Muscle layer of duodenum (tissue), 2 donors: ENCODE results near the gene RBCK1.

Source experiments
- H3K27ac ChIP-seq: one replicate; pipeline ENCODE4 v1.7.0; 2013; ENCODE audit warnings: mild to moderate bottlenecking, low read length
- H3K27me3 ChIP-seq: one replicate; pipeline ENCODE4 v1.7.0; 2013; ENCODE audit warnings: low read depth, mild to moderate bottlenecking, control low read depth, low read length
- H3K36me3 ChIP-seq, 2 donors: one replicate each; pipeline ENCODE4 v1.7.0; 2013; ENCODE audit warnings: low read length in 2 of 2, control low read depth in 1 of 2, mild to moderate bottlenecking in 1 of 2; ENCODE audit not compliant: insufficient read depth in 2 of 2, control insufficient read depth in 1 of 2
- H3K4me1 ChIP-seq, 2 donors: one replicate each; pipeline ENCODE4 v1.7.0; 2013; ENCODE audit warnings: low read length in 2 of 2, mild to moderate bottlenecking in 2 of 2, control low read depth in 1 of 2, moderate library complexity in 1 of 2; ENCODE audit not compliant: insufficient read depth in 2 of 2, control insufficient read depth in 1 of 2
- H3K4me3 ChIP-seq, 2 donors: one replicate each; pipeline ENCODE4 v1.7.0; 2013; ENCODE audit warnings: low read length in 2 of 2, low read depth in 1 of 2, mild to moderate bottlenecking in 1 of 2
- H3K9me3 ChIP-seq, 2 donors: one replicate each; pipeline ENCODE4 v1.7.0; 2013; ENCODE audit warnings: low read length in 2 of 2, control low read depth in 1 of 2, mild to moderate bottlenecking in 1 of 2; ENCODE audit not compliant: control insufficient read depth in 1 of 2
- donor health status: healthy.

RBCK1 gene

DNA sequence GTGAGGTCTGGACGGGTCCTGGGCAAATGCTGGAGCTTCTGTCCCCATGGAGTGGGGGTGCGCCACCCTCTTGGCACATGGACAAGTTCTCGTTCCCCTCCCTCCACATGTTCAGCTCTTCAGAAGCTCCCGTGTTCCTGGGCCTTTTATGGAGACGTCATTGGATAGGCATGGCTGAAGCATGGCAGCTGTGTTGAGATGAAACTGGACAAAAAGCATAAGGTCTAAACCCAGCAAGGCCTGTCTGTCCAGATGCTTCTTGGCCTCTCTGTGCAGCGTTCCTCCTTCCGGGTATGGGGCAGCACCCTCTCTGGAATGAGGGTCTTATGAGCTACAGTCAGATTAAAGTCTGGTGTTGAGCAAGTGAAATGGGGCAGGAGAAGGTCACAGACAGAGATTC, 27.5 kb downstream of the RBCK1 start:
- H3K36me3 ChIP-seq, result peaks cover 53 to 83% of the 10 kb centered on the region in 2 donors
- H3K4me3 ChIP-seq, result no peak overlapping the region
- no peak overlapping the region for H3K27ac ChIP-seq
- H3K9me3 ChIP-seq, result no peaks in the 10 kb centered on the region
- no peaks in the 10 kb centered on the region for H3K4me1 ChIP-seq
- H3K27me3 ChIP-seq, result no peaks in the 10 kb centered on the region

DNA sequence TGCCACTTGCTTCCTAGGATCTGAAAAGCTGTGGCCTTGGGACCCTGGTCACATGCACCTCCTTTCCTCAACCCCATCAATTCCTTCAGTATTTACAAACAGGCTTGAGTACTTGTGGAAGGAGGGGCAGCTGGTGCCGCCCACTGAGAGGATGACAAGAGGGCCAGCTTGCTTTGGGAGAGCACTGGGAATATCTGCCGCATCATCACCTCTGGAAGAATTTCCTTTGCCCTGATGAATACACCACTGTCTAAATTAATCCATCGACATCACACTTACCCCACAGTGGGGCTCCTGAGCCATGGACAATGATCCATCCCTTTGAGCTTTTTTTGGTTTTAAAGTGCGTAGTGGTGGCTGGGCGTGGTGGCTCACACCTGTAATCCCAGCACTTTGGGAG, 28.4 kb downstream of the RBCK1 start:
- Histone ChIP-seq H3K36me3 (peaks cover 54 to 84% of the 10 kb centered on the region in 2 donors), H3K27me3 (no peaks in the 10 kb centered on the region), H3K4me1 (no peaks in the 10 kb centered on the region), H3K9me3 (no peaks in the 10 kb centered on the region), H3K27ac (no peak overlapping the region), H3K4me3 (no peak overlapping the region)

DNA sequence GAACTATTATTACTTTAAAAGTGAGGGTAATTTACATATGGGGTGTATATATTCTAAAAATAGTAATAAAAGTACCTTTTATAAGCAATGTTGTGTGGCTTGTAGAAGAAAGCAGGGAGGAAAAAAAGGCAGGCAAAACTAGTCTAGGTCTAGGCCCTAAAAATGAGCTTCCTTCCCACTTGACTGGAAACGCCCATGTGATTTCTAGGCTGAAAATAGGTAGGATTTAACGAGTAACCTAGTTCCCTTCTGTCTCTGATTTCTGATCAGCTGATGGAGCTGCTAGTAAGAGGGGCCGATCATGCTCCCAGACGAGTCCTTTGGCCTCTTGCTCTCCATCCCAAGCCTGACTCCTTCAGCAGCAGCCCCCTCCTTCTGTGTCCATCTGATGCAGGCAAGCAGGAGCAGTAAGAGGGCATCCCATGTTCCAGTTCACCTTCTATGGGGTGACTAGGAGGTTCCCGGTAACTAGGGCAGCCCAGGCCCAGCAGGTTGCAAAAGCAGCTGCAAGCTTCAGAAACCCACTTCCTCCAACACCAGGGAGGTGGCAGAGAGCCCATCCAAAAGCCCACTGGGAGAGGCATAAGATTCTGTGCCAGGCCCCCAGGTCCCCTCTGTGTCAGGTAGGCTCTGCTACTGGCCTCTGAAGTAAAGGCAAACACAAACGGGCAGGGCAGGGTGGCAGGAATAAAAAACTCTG, 29.8 kb downstream of the RBCK1 start:
- Histone ChIP-seq H3K4me3 (no peak overlapping the region), H3K36me3 (peaks cover 60 to 82% of the 10 kb centered on the region in 2 donors), H3K27me3 (no peaks in the 10 kb centered on the region), H3K4me1 (no peaks in the 10 kb centered on the region), H3K9me3 (no peaks in the 10 kb centered on the region), H3K27ac (no peak overlapping the region)

DNA sequence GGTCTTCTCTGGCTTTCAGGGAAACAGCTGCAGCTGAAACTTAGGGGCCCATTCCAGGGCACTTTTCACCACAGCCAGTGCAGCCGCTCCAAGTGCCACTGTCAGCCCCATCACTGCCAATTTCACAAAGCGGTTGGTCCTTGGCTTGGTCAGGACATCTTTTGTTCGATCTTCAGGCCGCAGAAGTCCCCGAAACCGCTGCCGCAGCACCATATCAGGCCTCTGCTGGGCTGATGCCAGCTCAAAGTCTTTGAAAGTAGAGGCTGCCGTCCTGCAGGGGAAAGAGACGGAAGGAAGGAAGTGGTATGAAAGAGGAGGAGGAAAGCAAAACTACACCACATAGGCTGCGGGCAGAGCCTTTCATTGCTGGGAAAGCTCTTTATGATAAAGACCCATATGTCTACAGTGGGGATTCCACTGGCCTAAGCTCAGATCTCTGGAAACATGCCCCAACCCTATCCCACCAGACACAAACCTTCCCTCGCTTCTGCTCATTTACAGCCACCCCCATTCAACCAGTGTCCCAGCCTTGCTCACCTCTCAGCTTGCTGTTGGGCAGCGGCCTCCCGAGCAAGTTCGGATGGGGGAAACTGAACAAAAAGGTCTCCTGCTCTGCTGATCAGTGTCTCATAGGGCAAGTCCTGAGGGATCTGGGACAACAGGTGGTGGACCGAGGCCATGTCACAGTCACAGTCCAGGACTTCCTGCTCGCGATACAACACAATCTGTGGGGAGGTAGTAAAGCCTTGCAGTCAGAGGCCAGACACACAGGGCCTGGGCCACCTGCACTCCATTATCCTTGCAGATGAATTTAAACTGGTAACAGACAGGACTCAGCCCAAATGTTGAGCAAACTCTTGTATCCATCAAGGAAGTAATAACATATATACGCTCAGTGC, 30.7 kb downstream of the RBCK1 start:
- Histone ChIP-seq H3K9me3 (no peaks in the 10 kb centered on the region), H3K36me3 (peaks cover 66 to 86% of the 10 kb centered on the region in 2 donors), H3K4me3 (no peak overlapping the region), H3K27ac (no peak overlapping the region), H3K27me3 (no peaks in the 10 kb centered on the region), H3K4me1 (no peaks in the 10 kb centered on the region)

DNA sequence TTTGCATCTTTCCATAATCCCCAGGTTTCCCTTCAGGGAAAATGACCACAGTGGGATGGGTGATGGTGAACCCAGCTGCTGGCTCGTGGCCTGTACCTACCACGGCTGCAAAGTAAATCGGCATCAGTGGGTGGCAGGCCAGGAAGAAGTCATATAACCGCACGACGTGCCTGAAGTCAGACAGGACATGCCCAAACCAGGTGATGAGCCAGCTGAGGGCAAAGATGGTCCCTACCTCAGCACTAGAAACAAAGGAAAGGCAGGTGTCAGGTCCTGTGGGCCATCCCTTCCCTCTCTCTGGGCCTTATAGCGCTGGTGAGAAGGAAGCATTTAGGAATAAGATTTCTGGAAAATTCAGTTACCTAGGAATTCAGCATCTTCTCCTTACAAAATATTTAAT, 32.0 kb downstream of the RBCK1 start:
- Histone ChIP-seq H3K27ac (no peak overlapping the region), H3K27me3 (no peaks in the 10 kb centered on the region), H3K9me3 (no peaks in the 10 kb centered on the region), H3K4me1 (no peaks in the 10 kb centered on the region), H3K4me3 (no peak overlapping the region), H3K36me3 (peaks cover 70 to 92% of the 10 kb centered on the region in 2 donors)

DNA sequence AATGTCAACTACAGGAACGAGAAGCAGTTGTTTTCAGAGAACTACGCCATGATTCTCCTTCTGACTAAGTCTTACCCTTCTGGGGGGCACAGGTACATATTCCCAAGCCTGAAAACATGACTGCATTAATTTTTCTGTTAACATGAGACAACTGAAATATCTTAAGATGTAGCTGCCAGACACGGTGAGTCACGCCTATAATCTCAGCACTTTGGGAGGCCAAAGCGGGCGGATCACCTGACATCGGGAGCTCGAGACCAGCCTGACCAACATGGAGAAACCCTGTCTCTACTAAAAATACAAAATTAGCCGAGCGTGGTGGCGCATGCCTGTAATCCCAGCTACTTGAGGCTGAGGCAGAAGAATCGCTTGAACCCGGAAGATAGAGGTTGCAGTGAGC, 32.5 kb downstream of the RBCK1 start:
- peaks cover 69 to 91% of the 10 kb centered on the region in 2 donors for H3K36me3 ChIP-seq
- H3K27ac ChIP-seq, result no peak overlapping the region
- H3K9me3 ChIP-seq, result no peaks in the 10 kb centered on the region
- H3K27me3 ChIP-seq, result no peaks in the 10 kb centered on the region
- no peak overlapping the region for H3K4me3 ChIP-seq
- peaks cover 0 to 3% of the 10 kb centered on the region in 2 donors for H3K4me1 ChIP-seq

DNA sequence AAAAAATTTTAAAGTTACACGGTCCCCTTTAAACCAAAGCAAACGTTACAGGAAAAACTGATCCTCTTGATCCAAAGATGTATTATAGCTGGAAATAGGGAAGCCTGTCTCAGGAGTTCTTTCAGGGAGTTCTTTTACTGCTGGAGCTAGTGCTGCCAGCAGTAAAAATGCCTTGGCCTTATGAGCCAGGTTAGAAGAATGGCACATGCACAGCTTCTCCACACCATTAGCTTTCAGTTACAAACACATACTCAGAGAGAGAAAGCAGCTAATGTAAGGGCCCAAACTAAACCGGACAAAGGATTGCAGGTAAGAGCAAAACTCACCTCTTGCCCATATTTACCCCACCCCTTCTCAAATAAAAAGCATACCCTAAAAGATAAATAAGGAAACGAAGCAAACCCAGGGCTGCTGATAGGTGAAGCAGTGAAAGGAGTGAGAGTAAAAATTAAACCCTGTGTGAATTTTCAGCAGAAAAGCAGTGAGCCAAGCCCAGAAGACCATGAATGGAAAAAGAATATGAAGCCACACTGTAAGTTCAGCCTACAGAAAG, 35.2 kb downstream of the RBCK1 start:
- no peak overlapping the region for H3K4me3 ChIP-seq
- H3K9me3 ChIP-seq, result no peaks in the 10 kb centered on the region
- H3K4me1 ChIP-seq, result peaks cover 0 to 5% of the 10 kb centered on the region in 2 donors
- H3K27ac ChIP-seq, result no peak overlapping the region
- no peaks in the 10 kb centered on the region for H3K27me3 ChIP-seq
- peaks cover 51 to 74% of the 10 kb centered on the region in 2 donors for H3K36me3 ChIP-seq

DNA sequence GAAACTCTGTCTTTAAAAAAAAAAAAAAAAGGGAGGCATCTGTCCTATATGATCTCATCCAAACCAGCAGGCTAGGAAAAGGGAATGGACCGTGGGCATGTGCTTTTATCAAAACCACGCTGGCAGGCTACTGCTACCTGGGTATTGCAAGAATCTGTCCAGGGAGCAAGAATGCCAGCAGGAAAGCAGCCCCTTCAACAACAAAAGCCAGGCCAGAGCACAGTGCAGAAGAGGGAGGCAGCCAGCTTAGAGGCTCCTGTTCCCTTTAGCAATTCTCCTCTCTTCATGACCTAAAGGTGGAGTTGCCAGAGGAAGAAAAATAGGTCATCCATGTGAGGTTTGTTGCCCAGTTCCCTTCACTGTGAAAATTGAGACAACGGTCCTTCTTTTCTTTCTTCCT, 36.0 kb downstream of the RBCK1 start:
- Histone ChIP-seq H3K27me3 (no peaks in the 10 kb centered on the region), H3K27ac (no peak overlapping the region), H3K4me1 (peaks cover 0 to 5% of the 10 kb centered on the region in 2 donors), H3K4me3 (no peak overlapping the region), H3K9me3 (no peaks in the 10 kb centered on the region), H3K36me3 (peaks cover 50 to 65% of the 10 kb centered on the region in 2 donors)

DNA sequence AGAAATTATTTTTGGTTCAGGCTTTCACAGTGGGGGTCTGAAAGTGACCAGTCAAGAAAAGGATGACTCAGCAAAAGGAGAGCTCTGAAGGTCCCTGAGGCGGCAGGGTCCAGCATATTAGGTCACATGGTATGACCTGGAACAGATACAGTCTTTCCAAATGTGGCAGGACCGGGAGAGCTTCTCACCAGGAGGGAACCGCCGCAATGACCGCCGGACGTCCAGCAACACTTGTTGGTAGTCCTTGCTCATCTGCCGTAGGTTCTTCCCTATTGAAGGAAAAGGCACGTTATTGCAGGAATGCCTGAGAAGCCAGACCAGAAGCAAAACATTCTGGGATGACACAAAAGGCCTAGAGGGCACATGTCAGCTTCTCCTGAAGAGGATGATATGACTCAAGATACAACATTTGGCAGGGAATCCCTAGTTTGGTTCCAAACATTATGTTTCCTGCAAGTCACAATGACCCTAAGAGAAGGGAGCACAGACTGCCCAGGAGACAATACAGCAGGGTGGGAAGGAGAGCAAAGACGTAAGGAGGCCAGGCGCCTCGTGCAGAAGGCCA, 36.8 kb downstream of the RBCK1 start:
- Histone ChIP-seq H3K4me1 (peaks cover 0 to 5% of the 10 kb centered on the region in 2 donors), H3K27ac (no peak overlapping the region), H3K9me3 (no peaks in the 10 kb centered on the region), H3K4me3 (no peak overlapping the region), H3K36me3 (peaks cover 42 to 57% of the 10 kb centered on the region in 2 donors), H3K27me3 (no peaks in the 10 kb centered on the region)

DNA sequence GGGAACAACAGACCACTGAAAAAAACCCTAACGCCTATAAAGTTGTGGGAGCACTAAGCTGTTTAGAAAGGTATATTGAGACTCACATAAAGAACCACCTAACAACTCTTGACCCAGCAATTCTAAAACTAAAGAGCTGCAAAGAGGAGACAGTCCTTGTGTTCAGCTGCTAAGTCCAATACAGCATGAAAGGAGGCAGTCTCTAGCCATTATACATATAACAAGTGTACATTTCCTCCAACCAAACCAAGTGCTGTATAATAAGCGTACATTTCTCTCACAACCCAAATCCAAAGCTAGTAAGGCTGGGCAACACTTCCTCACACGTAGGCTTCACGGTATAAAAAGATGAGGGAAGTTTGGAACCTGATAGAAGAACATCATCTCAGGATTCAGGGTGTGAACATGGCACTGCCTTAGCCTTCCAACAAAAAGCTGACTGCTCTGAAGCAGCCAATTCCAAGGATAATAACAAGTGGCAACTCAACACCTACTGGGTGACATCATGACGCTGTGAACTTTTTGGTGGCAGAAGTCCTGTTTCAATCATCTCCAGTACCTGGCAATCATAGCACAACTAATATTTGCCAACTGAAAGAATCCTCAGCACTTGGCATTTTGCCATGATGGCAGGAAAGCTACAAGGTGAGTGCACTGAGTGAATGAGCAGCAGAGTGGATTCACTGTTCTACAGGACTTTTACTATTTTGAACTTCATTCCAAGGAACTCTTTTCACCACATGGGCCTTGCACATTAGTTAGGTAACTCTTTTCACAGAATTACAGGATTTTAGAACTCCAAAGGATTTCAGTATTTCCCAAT, 37.6 kb downstream of the RBCK1 start:
- H3K27me3 ChIP-seq, result no peaks in the 10 kb centered on the region
- no peak overlapping the region for H3K27ac ChIP-seq
- H3K4me1 ChIP-seq, result peaks cover 0 to 5% of the 10 kb centered on the region in 2 donors
- H3K9me3 ChIP-seq, result no peaks in the 10 kb centered on the region
- no peak overlapping the region for H3K4me3 ChIP-seq
- H3K36me3 ChIP-seq, result peaks cover 37 to 49% of the 10 kb centered on the region in 2 donors
